IPS-20b (cell line): Measurements from ENCODE around the gene LRPPRC.

Experiments
- H3K27ac ChIP-seq: one replicate; pipeline ENCODE4 v1.5.1; 2013; ENCODE audit warnings: low read length
- H3K27me3 ChIP-seq: 2 replicates; pipeline ENCODE4 v1.6.1; 2013; ENCODE audit warnings: mild to moderate bottlenecking, low read length, inconsistent platforms; ENCODE audit not compliant: insufficient read depth
- H3K36me3 ChIP-seq: 2 replicates; pipeline ENCODE4 v1.6.1; 2013; ENCODE audit warnings: low read depth, mild to moderate bottlenecking, inconsistent platforms, low read length, moderate library complexity; ENCODE audit not compliant: insufficient read depth
- H3K4me1 ChIP-seq: 2 replicates; pipeline ENCODE4 v1.6.1; 2013; ENCODE audit warnings: mild to moderate bottlenecking, control low read depth, inconsistent platforms, low read length, moderate library complexity; ENCODE audit not compliant: insufficient read depth
- H3K4me3 ChIP-seq: 2 replicates; pipeline ENCODE4 v1.5.1; 2013; ENCODE audit warnings: mild to moderate bottlenecking, low read length, inconsistent platforms
- H3K9ac ChIP-seq: 2 replicates; pipeline ENCODE4 v1.6.1; 2013; ENCODE audit warnings: low read depth, mild to moderate bottlenecking, inconsistent platforms, low read length, moderate library complexity
- H3K9me3 ChIP-seq: 2 replicates; pipeline ENCODE4 v1.6.1; 2013; ENCODE audit warnings: mild to moderate bottlenecking, low read depth, low read length, inconsistent platforms; ENCODE audit not compliant: insufficient read depth

The LRPPRC gene

GRCh38 chr2:43905371-43905803 lies 90.4 kb downstream of the LRPPRC start:
- Histone ChIP-seq H3K9me3 (no peaks in the 10 kb centered on the region), H3K27ac (no peak overlapping the region), H3K4me3 (no peak overlapping the region), H3K27me3 (no peaks in the 10 kb centered on the region), H3K4me1 (no peaks in the 10 kb centered on the region; the same call in 1 of the 2 replicates), H3K9ac (no peak overlapping the region), H3K36me3 (peaks cover 91% of the 10 kb centered on the region)

- H3K27ac ChIP-seq, result no peak overlapping the region
- H3K4me3 ChIP-seq, result no peak overlapping the region
- H3K27me3 ChIP-seq, result no peaks in the 10 kb centered on the region
- no peak overlapping the region for H3K9ac ChIP-seq
- no peaks in the 10 kb centered on the region for H3K4me1 ChIP-seq
- H3K36me3 ChIP-seq, result peaks cover 97% of the 10 kb centered on the region
- no peaks in the 10 kb centered on the region for H3K9me3 ChIP-seq
Measured at GRCh38 chr2:43899589-43899988, 96.2 kb downstream of the LRPPRC start.

- no peak overlapping the region for H3K4me3 ChIP-seq
- no peaks in the 10 kb centered on the region for H3K4me1 ChIP-seq
- no peaks in the 10 kb centered on the region for H3K27me3 ChIP-seq
- no peak overlapping the region for H3K27ac ChIP-seq
- no peak overlapping the region for H3K9ac ChIP-seq
- H3K9me3 ChIP-seq, result no peaks in the 10 kb centered on the region
- H3K36me3 ChIP-seq, result peaks cover 97% of the 10 kb centered on the region
Measured at GRCh38 chr2:43898838-43899346, 96.9 kb downstream of the LRPPRC start.

GRCh38 chr2:43898134-43898837 lies 97.5 kb downstream of the LRPPRC start:
- Histone ChIP-seq H3K4me3 (no peak overlapping the region), H3K27me3 (no peaks in the 10 kb centered on the region), H3K9me3 (no peaks in the 10 kb centered on the region), H3K27ac (no peak overlapping the region), H3K4me1 (no peaks in the 10 kb centered on the region), H3K36me3 (peaks cover 98% of the 10 kb centered on the region), H3K9ac (no peak overlapping the region)

- Histone ChIP-seq H3K9me3 (no peaks in the 10 kb centered on the region), H3K4me3 (no peak overlapping the region), H3K27ac (no peak overlapping the region), H3K9ac (no peak overlapping the region), H3K27me3 (no peaks in the 10 kb centered on the region), H3K4me1 (no peaks in the 10 kb centered on the region), H3K36me3 (peaks cover 99% of the 10 kb centered on the region)
Measured at GRCh38 chr2:43897492-43897891, 98.3 kb downstream of the LRPPRC start.

- Histone ChIP-seq H3K27ac (no peak overlapping the region), H3K4me1 (no peaks in the 10 kb centered on the region), H3K36me3 (peaks cover 100% of the 10 kb centered on the region), H3K27me3 (no peaks in the 10 kb centered on the region), H3K9me3 (no peaks in the 10 kb centered on the region), H3K4me3 (no peak overlapping the region), H3K9ac (no peak overlapping the region)
Measured at GRCh38 chr2:43896906-43897305, 98.9 kb downstream of the LRPPRC start.

- Histone ChIP-seq H3K9ac (no peak overlapping the region), H3K4me3 (no peak overlapping the region), H3K36me3 (peaks cover 100% of the 10 kb centered on the region), H3K4me1 (no peaks in the 10 kb centered on the region), H3K9me3 (no peaks in the 10 kb centered on the region), H3K27ac (no peak overlapping the region), H3K27me3 (no peaks in the 10 kb centered on the region)
Measured at GRCh38 chr2:43894743-43895142, 101.0 kb downstream of the LRPPRC start.

- H3K27me3 ChIP-seq, result no peaks in the 10 kb centered on the region
- H3K4me1 ChIP-seq, result no peaks in the 10 kb centered on the region
- no peak overlapping the region for H3K9ac ChIP-seq
- no peaks in the 10 kb centered on the region for H3K9me3 ChIP-seq
- no peak overlapping the region for H3K27ac ChIP-seq
- peaks cover 98% of the 10 kb centered on the region for H3K36me3 ChIP-seq
- H3K4me3 ChIP-seq, result no peak overlapping the region
Measured at GRCh38 chr2:43890855-43891254, 104.9 kb downstream of the LRPPRC start.

GRCh38 chr2:43889416-43889815 lies 106.4 kb downstream of the LRPPRC start:
- Histone ChIP-seq H3K4me3 (no peak overlapping the region), H3K9me3 (no peaks in the 10 kb centered on the region), H3K36me3 (peaks cover 84% of the 10 kb centered on the region), H3K27me3 (no peaks in the 10 kb centered on the region), H3K4me1 (no peaks in the 10 kb centered on the region), H3K9ac (no peak overlapping the region), H3K27ac (no peak overlapping the region)

GRCh38 chr2:43887176-43887575 lies 108.6 kb downstream of the LRPPRC start:
- H3K27ac ChIP-seq, result no peak overlapping the region
- no peaks in the 10 kb centered on the region for H3K9me3 ChIP-seq
- no peaks in the 10 kb centered on the region for H3K4me1 ChIP-seq
- no peak overlapping the region for H3K4me3 ChIP-seq
- peaks cover 61% of the 10 kb centered on the region for H3K36me3 ChIP-seq
- no peaks in the 10 kb centered on the region for H3K27me3 ChIP-seq
- no peak overlapping the region for H3K9ac ChIP-seq

GRCh38 chr2:43885132-43885632 lies 110.6 kb downstream of the LRPPRC start:
- Histone ChIP-seq H3K9me3 (no peaks in the 10 kb centered on the region), H3K27ac (no peak overlapping the region), H3K4me1 (no peaks in the 10 kb centered on the region), H3K4me3 (no peak overlapping the region), H3K36me3 (peaks cover 41% of the 10 kb centered on the region), H3K9ac (no peak overlapping the region), H3K27me3 (no peaks in the 10 kb centered on the region)

GRCh38 chr2:43884689-43885088 lies 111.1 kb downstream of the LRPPRC start:
- no peaks in the 10 kb centered on the region for H3K27me3 ChIP-seq
- H3K27ac ChIP-seq, result no peak overlapping the region
- H3K4me3 ChIP-seq, result no peak overlapping the region
- H3K9ac ChIP-seq, result no peak overlapping the region
- no peaks in the 10 kb centered on the region for H3K9me3 ChIP-seq
- peaks cover 37% of the 10 kb centered on the region for H3K36me3 ChIP-seq
- no peaks in the 10 kb centered on the region for H3K4me1 ChIP-seq
